Measurements from ENCODE around the gene CSRP2.

The CSRP2 gene

GRCh38 chr12:76855271-76855670 lies 23.5 kb downstream of the CSRP2 start:
- Histone ChIP-seq H2AFZ (ENCODE audit: low read depth, low read length, severe bottlenecking) (no peak overlapping the region), H3K36me3 (ENCODE audit: low read length) (0 out of 2 replicates have a peak, but pooled peaks cover 2% of the 10 kb centered on the region), H3K9ac (ENCODE audit: low read length) (no peak overlapping the region), H3K79me2 (ENCODE audit: insufficient read depth, low read length) (no peaks in the 10 kb centered on the region), H3K4me3 (ENCODE audit: insufficient read depth, low read length, poor library complexity, severe bottlenecking) (no peak overlapping the region), H3K27ac (ENCODE audit: low read depth, low read length) (no peak overlapping the region), H3K9me3 (ENCODE audit: insufficient read depth, low read length) (no peaks in the 10 kb centered on the region), H4K20me1 (ENCODE audit: low read depth, low read length) (no peaks in the 10 kb centered on the region), H3K9me2 (replicated peaks; ENCODE audit: insufficient read depth, low read length) (no peaks in the 10 kb centered on the region), H3F3A (ENCODE audit: insufficient read depth) (no peaks in the 10 kb centered on the region), H3K4me2 (ENCODE audit: low read depth, low read length, poor library complexity, severe bottlenecking) (no peak overlapping the region), H3K27me3 (ENCODE audit: low read length) (no peaks in the 10 kb centered on the region)
- no peak for TF ChIP-seq CTCF (IDR thresholded peaks at IDR 0.05; ENCODE audit: insufficient read depth, low read length, poor library complexity, severe bottlenecking)
- no peak for TF ChIP-seq EZH2phosphoT487 (conservative IDR thresholded peaks at IDR 0.05; ENCODE audit: low read length)

GRCh38 chr12:76852106-76852505 lies 26.7 kb downstream of the CSRP2 start:
- H3K9me2 ChIP-seq (replicated peaks; ENCODE audit: insufficient read depth, low read length) = no peaks in the 10 kb centered on the region
- no peak overlapping the region for H2AFZ ChIP-seq (ENCODE audit: low read depth, low read length, severe bottlenecking)
- H3K4me2 ChIP-seq (ENCODE audit: low read depth, low read length, poor library complexity, severe bottlenecking) = no peak overlapping the region
- no peak overlapping the region for H3K9ac ChIP-seq (ENCODE audit: low read length)
- no peaks in the 10 kb centered on the region for H3K79me2 ChIP-seq (ENCODE audit: insufficient read depth, low read length)
- no peak overlapping the region for H3K4me3 ChIP-seq (ENCODE audit: insufficient read depth, low read length, poor library complexity, severe bottlenecking)
- TF ChIP-seq EZH2phosphoT487 (conservative IDR thresholded peaks at IDR 0.05; ENCODE audit: low read length) (no peak), CTCF (IDR thresholded peaks at IDR 0.05; ENCODE audit: insufficient read depth, low read length, poor library complexity, severe bottlenecking) (no peak)
- H3K36me3 ChIP-seq (ENCODE audit: low read length) = peaks cover 9% of the 10 kb centered on the region; the same call in 1 of the 2 replicates
- H3K27me3 ChIP-seq (ENCODE audit: low read length) = no peaks in the 10 kb centered on the region
- H3K9me3 ChIP-seq (ENCODE audit: insufficient read depth, low read length) = no peaks in the 10 kb centered on the region
- H3F3A ChIP-seq (ENCODE audit: insufficient read depth) = no peaks in the 10 kb centered on the region
- no peaks in the 10 kb centered on the region for H4K20me1 ChIP-seq (ENCODE audit: low read depth, low read length)
- H3K27ac ChIP-seq (ENCODE audit: low read depth, low read length) = no peak overlapping the region

DNA sequence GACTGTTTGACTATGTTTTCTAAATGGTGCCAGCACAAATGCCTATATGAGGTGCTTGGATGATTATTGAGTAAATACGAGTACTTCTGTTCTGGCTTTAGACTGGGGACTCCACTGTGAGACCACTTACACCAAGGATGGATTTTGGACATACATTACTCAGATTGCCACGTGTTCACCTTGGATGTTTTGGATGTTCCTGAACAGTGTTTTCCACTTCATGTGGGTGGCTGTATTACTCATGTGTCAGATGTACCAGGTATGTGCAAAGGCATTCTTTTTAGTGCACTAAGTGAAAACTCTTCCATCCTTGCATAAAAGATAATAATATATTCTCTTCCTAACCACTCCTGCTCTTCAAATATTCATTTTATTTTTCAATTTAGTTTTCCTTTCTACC lies 30.7 kb downstream of the CSRP2 start:
- Histone ChIP-seq H3K9me3 (ENCODE audit: insufficient read depth, low read length) (no peaks in the 10 kb centered on the region), H3K36me3 (ENCODE audit: low read length) (peaks cover 9% of the 10 kb centered on the region; the same call in 1 of the 2 replicates), H2AFZ (ENCODE audit: low read depth, low read length, severe bottlenecking) (no peak overlapping the region), H3K4me3 (ENCODE audit: insufficient read depth, low read length, poor library complexity, severe bottlenecking) (no peak overlapping the region), H3K9ac (ENCODE audit: low read length) (no peak overlapping the region), H3K27ac (ENCODE audit: low read depth, low read length) (no peak overlapping the region), H3K79me2 (ENCODE audit: insufficient read depth, low read length) (no peaks in the 10 kb centered on the region), H3K27me3 (ENCODE audit: low read length) (no peaks in the 10 kb centered on the region), H3K9me2 (replicated peaks; ENCODE audit: insufficient read depth, low read length) (no peaks in the 10 kb centered on the region), H3K4me2 (ENCODE audit: low read depth, low read length, poor library complexity, severe bottlenecking) (no peak overlapping the region), H3F3A (ENCODE audit: insufficient read depth) (no peaks in the 10 kb centered on the region), H4K20me1 (ENCODE audit: low read depth, low read length) (no peaks in the 10 kb centered on the region)
- TF ChIP-seq CTCF (IDR thresholded peaks at IDR 0.05; ENCODE audit: insufficient read depth, low read length, poor library complexity, severe bottlenecking) (no peak), EZH2phosphoT487 (conservative IDR thresholded peaks at IDR 0.05; ENCODE audit: low read length) (no peak)
